Ovary (tissue), 3 donors: Measurements from ENCODE around the gene SLC6A1.

Experiments
- EP300 ChIP-seq: sonication (generic); formaldehyde crosslinking; IDR thresholded peaks from one replicate; pipeline ENCODE4 v1.6.1; 2017; ENCODE audit warnings: antibody characterized with exemption
- POLR2A ChIP-seq: fragments of 450-650 bp; IDR thresholded peaks from one replicate; pipeline ENCODE4 v1.6.1; 2017; ENCODE audit warnings: antibody characterized with exemption, mild to moderate bottlenecking, moderate library complexity
- TF ChIP-seq, protein P1 (sequence below), 3 donors: fragments of 450-650 bp in 2 of 3; fragments of 200-600 bp in 1 of 3; IDR thresholded peaks; one replicate each; pipeline versions ENCODE4 v1.5.1 to v1.8.0; 2016 to 2022; ENCODE audit warnings: antibody characterized with exemption in 3 of 3, mild to moderate bottlenecking in 1 of 3
- donor health status: DM: no; HTN: no; CAD: no.

DNA sequence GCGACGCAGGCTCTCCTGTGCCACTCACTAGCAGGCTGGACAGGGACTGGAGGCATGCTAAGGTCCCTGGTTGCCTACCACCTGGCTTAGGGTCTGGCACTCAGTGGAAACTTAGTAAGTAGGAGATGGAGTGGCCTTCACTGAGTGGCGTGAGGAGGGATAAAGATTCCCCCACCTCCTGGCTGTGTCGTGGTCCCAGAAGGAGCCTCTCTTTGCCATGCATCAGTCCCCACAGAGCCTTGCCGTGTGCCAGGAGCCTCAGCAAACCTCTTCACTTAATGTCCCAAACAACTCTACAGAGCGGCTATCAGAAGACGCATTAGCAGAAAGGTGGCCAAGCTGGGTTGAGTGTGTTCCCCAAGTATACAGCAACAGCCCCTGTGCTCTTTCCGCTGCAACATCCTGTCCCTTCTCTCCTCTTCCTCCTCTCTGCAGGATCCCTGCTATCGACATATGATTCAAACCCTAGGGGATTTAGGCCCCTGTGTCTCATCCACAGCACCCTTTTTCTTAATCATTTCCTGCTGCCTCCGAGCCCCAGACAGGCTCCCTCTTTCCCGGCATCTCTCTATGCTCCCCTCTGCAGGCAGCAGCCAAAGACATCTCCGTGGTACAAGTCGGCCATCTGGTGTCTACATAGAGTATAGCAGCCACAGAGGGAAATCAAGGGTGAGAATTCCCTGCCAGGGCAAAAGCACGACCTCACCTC lies 66.7 kb downstream of the SLC6A1 start:
- TF ChIP-seq, protein P1, sequence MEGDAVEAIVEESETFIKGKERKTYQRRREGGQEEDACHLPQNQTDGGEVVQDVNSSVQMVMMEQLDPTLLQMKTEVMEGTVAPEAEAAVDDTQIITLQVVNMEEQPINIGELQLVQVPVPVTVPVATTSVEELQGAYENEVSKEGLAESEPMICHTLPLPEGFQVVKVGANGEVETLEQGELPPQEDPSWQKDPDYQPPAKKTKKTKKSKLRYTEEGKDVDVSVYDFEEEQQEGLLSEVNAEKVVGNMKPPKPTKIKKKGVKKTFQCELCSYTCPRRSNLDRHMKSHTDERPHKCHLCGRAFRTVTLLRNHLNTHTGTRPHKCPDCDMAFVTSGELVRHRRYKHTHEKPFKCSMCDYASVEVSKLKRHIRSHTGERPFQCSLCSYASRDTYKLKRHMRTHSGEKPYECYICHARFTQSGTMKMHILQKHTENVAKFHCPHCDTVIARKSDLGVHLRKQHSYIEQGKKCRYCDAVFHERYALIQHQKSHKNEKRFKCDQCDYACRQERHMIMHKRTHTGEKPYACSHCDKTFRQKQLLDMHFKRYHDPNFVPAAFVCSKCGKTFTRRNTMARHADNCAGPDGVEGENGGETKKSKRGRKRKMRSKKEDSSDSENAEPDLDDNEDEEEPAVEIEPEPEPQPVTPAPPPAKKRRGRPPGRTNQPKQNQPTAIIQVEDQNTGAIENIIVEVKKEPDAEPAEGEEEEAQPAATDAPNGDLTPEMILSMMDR (IDR thresholded peaks at IDR 0.05): peak in 2 of 3 donors; percentile 63 to 68
- TF ChIP-seq POLR2A (no peak), EP300 (no peak)
